ENCODE measurements around the gene AGTR1. TPM values are rescaled to one million over a fixed set of nuclear protein-coding genes. Genes with fewer than 3 reads are reported as not detected.

The AGTR1 gene
- total and polyA plus RNA-seq, 4 donors: 30.0 to 52.2 (median 41.9) TPM

DNA sequence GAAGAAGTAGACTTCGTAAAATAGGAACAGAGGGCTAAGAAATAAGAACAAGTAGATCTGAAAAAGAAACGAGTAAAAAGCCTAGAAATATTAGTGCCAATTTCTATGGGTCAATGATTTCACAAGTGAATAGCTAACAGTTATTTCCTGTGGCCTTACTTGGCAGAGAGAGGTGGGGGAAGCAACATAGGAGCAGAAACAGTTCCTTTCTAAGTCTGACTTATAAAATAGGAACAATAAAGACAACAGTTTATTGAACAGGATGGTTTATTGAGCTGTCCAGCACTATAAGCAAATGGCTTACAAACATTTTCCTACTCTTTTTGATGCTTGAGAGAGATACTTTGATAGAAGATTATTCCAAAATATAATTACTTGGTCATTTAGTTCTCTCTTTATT, 37.9 kb downstream of the AGTR1 start (continued):
- TF ChIP-seq, protein P1, sequence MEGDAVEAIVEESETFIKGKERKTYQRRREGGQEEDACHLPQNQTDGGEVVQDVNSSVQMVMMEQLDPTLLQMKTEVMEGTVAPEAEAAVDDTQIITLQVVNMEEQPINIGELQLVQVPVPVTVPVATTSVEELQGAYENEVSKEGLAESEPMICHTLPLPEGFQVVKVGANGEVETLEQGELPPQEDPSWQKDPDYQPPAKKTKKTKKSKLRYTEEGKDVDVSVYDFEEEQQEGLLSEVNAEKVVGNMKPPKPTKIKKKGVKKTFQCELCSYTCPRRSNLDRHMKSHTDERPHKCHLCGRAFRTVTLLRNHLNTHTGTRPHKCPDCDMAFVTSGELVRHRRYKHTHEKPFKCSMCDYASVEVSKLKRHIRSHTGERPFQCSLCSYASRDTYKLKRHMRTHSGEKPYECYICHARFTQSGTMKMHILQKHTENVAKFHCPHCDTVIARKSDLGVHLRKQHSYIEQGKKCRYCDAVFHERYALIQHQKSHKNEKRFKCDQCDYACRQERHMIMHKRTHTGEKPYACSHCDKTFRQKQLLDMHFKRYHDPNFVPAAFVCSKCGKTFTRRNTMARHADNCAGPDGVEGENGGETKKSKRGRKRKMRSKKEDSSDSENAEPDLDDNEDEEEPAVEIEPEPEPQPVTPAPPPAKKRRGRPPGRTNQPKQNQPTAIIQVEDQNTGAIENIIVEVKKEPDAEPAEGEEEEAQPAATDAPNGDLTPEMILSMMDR (IDR thresholded peaks at IDR 0.05; ENCODE audit: low read depth, low read length, missing input control): no peak
- TF ChIP-seq TAF1 (conservative IDR thresholded peaks at IDR 0.05) (peak; percentile 22), FOXA2 (IDR thresholded peaks at IDR 0.05) (no peak), RXRA (IDR thresholded peaks at IDR 0.05) (peak; percentile 53 to 64), JUND (IDR thresholded peaks at IDR 0.05) (no peak), YY1 (IDR thresholded peaks at IDR 0.05) (no peak), HNF4A (conservative IDR thresholded peaks at IDR 0.05) (peak; percentile 51 to 55), RAD21 (IDR thresholded peaks at IDR 0.05) (peak in 1 of 2 donors; percentile 25), FOXA1 (IDR thresholded peaks at IDR 0.05) (no peak), NR2F2 (IDR thresholded peaks at IDR 0.05) (no peak)

- Histone ChIP-seq H3K27ac (ENCODE audit: low read depth in 1 of 2, low read length in 2 of 2) (peak overlapping the region; percentile 80 to 87), H3K4me1 (ENCODE audit: control insufficient read depth in 4 of 4, insufficient read depth in 4 of 4, low read length in 3 of 4) (peaks cover 12 to 36% (median 15%) of the 10 kb centered on the region in 4 donors), H3K36me3 (ENCODE audit: control insufficient read depth in 4 of 4, insufficient read depth in 3 of 4, low read depth in 1 of 4, low read length in 3 of 4) (peaks cover 0 to 2% (median 0%) of the 10 kb centered on the region in 4 donors), H3K9me3 (ENCODE audit: control insufficient read depth in 4 of 4, low read length in 3 of 4) (no peaks in the 10 kb centered on the region), H3K4me3 (ENCODE audit: low read depth in 1 of 3, low read length in 3 of 3) (no peak overlapping the region), H3K9ac (ENCODE audit: low read depth in 1 of 2, low read length in 2 of 2) (no peak overlapping the region), H3K27me3 (ENCODE audit: control insufficient read depth in 4 of 4, insufficient read depth in 4 of 4, low read length in 3 of 4) (no peaks in the 10 kb centered on the region)
- no peak for DNase-seq (ENCODE audit: low spot score)
- WGBS: 70% methylated on average over 3 of the region's 3 CpGs
- TF ChIP-seq FOXA2 (IDR thresholded peaks at IDR 0.05) (no peak), RAD21 (IDR thresholded peaks at IDR 0.05) (no peak), ATF3 (IDR thresholded peaks at IDR 0.05) (no peak), SP1 (IDR thresholded peaks at IDR 0.05) (no peak), YY1 (IDR thresholded peaks at IDR 0.05) (no peak), HNF4G (IDR thresholded peaks at IDR 0.05) (no peak), JUND (IDR thresholded peaks at IDR 0.05) (no peak), RXRA (IDR thresholded peaks at IDR 0.05) (no peak), GABPA (IDR thresholded peaks at IDR 0.05 in 1 of 2, conservative IDR thresholded peaks at IDR 0.05 in 1 of 2) (no peak), FOXA1 (IDR thresholded peaks at IDR 0.05) (no peak), EGR1 (IDR thresholded peaks at IDR 0.05; ENCODE audit: low read depth in 2 of 2) (no peak), TAF1 (conservative IDR thresholded peaks at IDR 0.05) (no peak), HNF4A (conservative IDR thresholded peaks at IDR 0.05) (no peak), NR2F2 (IDR thresholded peaks at IDR 0.05) (no peak)
- TF ChIP-seq, protein P2, sequence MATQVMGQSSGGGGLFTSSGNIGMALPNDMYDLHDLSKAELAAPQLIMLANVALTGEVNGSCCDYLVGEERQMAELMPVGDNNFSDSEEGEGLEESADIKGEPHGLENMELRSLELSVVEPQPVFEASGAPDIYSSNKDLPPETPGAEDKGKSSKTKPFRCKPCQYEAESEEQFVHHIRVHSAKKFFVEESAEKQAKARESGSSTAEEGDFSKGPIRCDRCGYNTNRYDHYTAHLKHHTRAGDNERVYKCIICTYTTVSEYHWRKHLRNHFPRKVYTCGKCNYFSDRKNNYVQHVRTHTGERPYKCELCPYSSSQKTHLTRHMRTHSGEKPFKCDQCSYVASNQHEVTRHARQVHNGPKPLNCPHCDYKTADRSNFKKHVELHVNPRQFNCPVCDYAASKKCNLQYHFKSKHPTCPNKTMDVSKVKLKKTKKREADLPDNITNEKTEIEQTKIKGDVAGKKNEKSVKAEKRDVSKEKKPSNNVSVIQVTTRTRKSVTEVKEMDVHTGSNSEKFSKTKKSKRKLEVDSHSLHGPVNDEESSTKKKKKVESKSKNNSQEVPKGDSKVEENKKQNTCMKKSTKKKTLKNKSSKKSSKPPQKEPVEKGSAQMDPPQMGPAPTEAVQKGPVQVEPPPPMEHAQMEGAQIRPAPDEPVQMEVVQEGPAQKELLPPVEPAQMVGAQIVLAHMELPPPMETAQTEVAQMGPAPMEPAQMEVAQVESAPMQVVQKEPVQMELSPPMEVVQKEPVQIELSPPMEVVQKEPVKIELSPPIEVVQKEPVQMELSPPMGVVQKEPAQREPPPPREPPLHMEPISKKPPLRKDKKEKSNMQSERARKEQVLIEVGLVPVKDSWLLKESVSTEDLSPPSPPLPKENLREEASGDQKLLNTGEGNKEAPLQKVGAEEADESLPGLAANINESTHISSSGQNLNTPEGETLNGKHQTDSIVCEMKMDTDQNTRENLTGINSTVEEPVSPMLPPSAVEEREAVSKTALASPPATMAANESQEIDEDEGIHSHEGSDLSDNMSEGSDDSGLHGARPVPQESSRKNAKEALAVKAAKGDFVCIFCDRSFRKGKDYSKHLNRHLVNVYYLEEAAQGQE (IDR thresholded peaks at IDR 0.05): no peak
- TF ChIP-seq, protein P1 (IDR thresholded peaks at IDR 0.05; ENCODE audit: low read depth, low read length, missing input control): no peak
- TF ChIP-seq, protein P3, sequence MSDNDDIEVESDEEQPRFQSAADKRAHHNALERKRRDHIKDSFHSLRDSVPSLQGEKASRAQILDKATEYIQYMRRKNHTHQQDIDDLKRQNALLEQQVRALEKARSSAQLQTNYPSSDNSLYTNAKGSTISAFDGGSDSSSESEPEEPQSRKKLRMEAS (IDR thresholded peaks at IDR 0.05): no peak
- TF ChIP-seq, protein P4, sequence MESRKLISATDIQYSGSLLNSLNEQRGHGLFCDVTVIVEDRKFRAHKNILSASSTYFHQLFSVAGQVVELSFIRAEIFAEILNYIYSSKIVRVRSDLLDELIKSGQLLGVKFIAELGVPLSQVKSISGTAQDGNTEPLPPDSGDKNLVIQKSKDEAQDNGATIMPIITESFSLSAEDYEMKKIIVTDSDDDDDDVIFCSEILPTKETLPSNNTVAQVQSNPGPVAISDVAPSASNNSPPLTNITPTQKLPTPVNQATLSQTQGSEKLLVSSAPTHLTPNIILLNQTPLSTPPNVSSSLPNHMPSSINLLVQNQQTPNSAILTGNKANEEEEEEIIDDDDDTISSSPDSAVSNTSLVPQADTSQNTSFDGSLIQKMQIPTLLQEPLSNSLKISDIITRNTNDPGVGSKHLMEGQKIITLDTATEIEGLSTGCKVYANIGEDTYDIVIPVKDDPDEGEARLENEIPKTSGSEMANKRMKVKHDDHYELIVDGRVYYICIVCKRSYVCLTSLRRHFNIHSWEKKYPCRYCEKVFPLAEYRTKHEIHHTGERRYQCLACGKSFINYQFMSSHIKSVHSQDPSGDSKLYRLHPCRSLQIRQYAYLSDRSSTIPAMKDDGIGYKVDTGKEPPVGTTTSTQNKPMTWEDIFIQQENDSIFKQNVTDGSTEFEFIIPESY (IDR thresholded peaks at IDR 0.05): no peak
Observed at GRCh38 chr3:148736086-148736485, 38.4 kb downstream of the AGTR1 start.
